HG02973 (cell line): ENCODE measurements around the gene TCAIM.
"Not testable (repeated sequence)": the region's sequence is repeated elsewhere in the genome, so short reads cannot be mapped to it uniquely, and the experiment has no call there.

Experiments used
- ATAC-seq: cut with Tn5 transposase; IDR thresholded peaks from one replicate; pipeline ENCODE4 v1.9.1; 2021; ENCODE audit warnings: moderate library complexity; ENCODE audit not compliant: unreplicated experiment

Gene TCAIM

DNA sequence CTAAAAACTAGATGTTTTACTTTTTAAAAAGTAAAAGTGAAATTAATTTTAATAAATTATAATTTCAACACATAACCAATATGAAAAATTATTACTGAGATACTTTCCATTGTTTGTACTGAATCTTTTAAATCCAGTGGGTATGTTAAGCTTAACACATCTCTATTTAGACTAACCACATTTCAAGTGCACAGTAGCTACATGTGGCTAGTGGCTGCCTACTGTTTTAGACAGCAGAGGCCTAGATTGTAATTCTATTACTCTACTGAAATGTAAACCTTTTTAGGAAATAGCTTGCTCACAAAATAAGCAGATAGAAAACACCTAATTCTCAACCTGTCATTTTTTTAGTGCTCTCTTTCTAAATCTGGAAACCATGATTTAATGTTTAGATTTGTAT lies 4.9 kb downstream of the TCAIM start:
- ATAC-seq: no peak

DNA sequence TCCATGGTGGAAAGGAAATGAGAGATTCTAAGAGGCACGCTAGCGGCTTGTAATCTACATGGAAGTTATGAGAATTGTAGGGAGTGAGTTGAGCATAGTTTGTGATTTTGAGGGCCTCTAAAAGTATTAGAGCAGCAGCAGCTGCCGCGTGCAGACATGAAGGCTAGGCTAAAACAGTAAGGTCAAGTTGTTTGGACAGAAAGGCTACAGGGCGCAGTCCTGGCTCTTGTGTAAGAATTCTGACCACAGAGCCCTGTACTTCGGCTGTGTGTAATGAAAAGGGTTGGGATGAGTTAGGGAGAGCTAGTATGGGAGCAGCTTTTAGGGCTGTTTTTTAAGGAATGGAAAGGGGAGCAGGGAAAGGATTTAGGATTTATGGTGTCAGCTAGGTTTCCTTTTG lies 8.0 kb downstream of the TCAIM start:
- ATAC-seq: not testable (repeated sequence)

DNA sequence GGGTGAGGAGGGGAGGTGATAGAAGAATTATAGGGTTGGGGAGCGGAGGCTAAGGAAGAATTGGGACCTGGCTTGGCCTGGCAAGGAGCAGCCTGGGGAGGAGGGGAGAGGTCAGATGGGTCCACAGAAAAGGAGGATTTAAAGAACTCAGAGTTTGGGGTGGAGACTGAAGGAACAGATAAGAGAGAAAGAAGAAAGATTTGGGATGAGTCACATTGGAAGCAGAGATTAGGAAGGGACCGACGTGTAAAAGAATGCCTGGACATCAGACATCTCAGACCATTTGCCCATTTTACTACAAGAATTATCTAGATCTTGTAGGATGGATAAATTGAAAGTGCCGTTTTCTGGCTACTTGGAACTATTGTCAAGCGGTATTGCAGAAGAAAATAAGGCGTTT lies 10.4 kb downstream of the TCAIM start:
- ATAC-seq: no peak

DNA sequence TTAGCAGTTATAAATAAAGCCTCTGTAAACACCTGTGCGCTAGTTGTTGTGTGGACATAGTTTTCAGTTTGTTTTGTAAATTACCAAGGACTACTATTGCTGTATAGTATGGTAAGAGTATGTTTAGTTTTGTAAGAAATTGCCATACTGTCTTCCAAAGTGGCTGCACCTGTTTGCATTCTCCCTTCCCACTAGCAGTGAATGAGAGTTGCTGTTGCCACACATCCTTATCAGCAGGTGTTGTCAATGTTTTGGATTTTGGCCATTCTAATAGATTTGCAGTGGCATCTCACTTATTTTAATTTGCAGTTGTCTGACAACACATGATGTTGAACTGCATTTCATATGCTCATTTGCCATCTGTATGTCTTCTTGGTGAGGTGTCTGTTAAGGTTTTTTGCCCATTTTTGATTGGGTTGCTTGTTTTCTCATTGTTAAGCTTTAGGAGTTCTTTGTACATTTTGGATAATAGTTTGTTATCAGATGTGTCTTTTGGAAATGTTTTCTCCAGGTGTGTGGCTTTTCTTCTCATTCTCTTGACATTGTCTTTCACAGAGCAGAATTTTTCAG lies 14.9 kb downstream of the TCAIM start:
- no peak for ATAC-seq

DNA sequence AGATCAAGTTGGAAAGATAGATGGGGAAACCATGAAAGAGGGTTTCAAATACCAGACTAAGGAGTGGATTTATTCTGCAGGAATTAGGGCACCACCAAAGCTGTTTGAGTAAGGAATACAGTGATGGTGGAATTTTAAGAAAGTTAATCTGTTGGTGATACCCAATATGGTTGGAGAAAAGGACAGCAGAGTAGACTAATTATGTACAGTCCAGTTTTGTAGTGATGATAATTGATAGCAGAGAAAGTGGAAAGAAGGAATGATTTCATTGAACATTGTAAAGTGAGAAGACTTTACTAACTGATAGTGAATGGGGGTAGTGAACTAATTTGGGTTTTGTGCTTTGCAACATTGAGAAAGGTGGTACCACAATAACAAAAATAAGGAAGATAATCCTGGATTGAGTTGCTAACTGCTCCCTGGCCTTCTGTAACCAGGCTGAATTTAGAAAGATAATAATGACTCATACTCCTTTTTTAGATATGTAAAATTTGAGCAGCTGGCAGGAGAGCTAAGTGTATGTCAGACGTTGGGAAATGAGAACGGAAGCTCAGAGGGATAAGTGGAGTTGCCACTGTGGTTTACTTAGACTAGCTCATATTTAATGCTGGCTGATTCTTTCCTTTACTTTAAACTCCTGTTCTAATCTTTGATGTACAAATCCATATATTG lies 16.9 kb downstream of the TCAIM start:
- ATAC-seq: no peak

DNA sequence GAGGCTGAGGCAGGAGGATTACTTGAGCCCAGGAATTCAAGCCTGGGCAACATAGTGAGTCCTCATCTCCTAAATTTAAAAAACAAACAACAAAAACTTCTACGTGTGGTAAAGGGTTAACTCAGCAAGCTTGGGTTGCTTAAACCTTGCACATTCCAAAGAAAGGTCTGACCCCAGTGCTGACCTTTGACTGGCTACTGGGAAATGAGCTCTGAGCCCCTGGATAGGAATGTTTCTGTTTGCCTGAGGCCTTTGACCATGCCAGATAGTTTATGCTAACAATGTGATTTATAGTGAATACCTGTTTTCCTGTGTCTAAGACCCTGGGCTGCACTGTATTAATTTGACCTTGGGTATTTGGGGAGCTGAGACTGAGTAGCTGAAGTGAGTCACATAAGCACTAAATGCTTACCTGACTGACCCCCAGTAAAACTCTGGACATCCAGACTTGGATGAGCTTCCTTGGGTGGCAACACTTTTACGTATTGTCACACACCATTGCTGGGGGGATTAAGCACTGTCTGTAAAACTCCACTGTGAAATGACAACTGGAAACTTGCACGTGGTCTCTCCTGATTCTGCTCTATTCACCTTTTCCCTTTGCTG lies 20.7 kb downstream of the TCAIM start:
- ATAC-seq: no peak

DNA sequence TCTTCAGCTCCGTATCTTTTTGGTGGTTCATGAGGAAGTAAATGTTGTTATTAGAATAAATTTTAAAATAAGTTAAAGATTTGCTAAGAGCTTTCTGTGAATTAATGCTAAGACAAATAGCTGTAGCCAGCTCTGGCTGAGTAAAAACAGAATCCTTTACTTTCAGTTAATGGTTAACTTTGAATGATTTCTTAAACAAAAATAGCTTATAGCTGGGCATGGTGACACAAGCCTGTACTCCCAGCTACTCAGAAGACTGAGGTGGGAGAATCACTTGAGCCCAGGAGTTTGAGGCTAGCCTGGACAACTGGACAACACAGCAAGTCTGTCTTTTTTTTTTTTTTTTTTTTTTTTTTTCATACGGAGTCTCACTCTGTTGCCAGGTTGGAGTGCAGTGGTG lies 25.0 kb downstream of the TCAIM start:
- ATAC-seq: peak; percentile 58

DNA sequence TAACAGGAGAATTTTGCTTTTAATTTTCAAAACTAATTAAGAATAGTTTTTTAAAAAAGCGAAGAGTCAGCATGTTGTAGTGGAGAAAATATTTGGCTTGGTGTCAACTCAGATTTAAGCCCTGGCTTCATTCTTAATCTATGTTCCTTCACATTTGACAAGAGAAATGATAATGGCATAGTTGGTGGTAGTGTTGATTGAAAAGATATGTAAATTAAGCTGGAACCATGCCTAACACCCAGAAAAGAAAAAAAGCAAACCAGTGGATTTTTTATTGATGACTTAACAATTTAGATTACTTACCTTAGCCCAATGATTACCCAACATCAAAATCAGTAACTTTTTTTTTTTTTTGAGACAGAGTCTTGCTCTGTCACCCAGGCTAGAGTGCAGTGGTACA lies 27.4 kb downstream of the TCAIM start:
- no peak for ATAC-seq

DNA sequence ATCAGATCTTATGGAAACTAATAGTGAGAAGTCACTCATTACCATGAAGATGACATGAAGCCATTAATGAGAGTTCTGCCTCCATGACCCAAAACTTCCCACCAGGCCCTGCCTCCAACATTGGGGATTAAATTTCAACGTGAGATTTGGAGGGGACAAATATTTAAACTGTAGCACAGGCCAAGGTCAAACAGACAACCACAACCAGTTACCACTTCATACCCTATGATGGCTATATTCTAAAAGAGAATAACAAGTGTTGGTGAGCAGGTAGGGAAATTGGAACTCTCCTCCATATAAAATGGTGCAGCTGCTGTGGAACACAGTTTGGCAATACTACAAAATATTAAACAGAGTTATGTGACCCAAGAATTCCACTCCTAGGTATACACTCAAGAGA lies 36.9 kb downstream of the TCAIM start:
- ATAC-seq: no peak

DNA sequence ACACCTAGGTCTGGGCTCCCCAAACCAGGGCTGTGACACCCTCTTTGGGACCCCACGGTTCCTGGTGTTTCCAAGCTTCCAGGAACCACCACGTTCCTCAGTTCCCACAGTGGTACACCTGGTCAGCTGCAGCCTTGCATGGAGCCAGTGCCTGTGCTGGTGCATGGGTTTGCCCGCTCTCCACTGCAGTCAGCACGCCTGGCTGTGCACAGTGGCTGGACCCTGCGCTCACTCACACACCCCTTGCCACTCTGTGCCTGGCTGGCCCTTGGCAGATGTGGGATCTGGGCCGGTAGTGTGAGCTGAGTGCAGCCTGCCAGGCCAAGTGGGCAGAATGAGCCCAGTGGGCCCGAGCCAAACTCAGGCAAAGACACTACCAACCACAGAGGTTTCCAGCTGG lies 48.8 kb downstream of the TCAIM start:
- no peak for ATAC-seq

DNA sequence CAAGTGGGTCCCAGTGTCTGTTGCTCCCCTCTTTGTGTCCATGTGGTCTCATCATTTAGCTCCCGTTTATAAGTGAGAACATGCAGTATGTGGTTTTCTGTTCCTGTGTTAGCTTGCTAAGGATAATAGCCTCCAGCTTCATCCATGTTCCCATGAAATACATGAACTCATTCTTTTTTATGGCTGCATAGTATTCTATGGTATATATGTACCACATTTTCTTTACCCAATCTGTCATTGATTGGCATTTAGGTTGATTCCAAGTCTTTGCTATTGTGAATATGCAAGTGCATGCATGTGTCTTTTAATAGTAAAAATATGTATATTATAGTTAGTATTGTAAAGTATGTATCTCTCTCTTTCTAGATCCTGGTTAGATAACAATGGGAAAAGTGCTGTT lies 53.9 kb downstream of the TCAIM start:
- ATAC-seq: no peak

DNA sequence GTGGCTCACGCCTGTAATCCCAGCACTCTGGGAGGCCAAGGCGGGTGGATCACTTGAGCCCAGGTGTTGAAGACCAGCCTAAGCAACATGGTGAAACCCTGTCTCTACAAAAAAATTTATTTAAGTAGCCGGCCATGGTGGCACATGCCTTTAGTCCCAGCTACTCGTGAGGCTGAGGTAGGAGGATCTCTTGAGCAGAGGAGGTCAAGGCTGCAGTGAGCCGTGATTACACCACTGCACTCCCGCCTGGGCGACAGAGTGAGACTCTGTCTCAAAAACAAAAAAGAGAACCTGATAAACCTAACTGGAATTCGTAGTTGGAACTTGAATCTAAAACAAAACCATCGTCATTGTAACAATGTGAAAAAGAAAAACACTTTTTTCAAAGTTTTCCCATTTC lies 57.1 kb downstream of the TCAIM start:
- no peak for ATAC-seq

DNA sequence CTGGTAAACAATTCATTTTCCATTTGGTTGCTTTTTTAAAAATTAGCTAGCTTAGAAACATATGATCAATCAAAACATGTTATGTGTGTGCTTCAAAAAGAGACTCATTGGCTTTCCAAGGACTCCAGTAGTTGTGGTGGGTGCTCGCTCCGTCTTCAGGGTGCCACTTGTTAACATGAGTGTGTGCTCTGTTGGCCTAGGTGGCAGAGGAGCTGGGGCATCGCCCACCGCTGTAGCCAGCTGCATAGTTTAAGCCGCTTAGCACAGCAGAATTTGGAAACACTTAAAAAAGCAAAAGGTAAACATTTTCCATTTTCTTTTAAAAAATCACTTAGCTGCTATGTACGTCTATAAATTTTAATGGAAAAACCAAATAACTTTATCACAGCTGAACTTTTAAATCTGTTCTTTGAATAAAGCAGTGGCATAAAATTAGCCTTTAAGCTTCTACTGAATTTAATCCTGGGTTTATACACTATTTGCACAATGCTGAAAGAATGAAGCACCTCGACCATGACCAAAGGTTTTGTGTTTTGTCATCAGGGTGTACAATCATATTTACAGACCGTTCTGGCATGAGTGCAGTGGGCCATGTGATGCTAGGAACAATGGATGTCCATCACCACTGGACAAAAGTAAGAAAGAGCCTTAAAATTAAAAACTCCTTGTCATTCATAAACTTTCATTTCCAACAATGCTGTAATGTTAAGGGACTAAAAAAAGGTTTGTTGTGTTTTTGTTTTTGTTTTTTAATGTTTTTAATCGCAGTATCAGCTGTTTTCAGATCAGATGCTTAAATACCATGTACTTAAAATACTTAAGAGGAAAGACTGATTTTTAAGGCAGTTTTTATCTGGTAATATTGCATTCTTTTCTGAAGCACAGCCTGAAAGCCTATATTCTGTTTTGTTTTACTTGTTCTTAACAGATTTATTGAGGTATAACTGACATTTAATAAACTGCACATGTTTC lies 57.9 kb downstream of the TCAIM start:
- ATAC-seq: no peak

DNA sequence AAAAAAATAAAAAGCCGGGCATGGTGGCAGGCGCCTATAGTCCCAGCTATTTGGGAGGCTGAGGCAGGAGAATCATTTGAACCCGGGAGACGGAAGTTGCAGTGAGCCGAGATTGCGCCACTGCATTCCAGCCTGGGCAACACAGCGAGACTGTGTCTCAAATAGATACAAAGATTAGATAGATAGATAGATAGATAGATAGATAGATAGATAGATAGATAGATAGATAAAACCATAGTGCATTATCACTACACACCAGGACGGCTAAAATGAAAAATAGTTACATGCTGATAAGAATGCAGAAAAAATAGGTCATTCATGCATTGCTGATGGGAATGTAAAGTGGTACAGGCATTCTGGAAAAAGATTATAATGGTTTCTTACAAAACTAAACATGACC lies 59.7 kb downstream of the TCAIM start:
- ATAC-seq: not testable (repeated sequence)

DNA sequence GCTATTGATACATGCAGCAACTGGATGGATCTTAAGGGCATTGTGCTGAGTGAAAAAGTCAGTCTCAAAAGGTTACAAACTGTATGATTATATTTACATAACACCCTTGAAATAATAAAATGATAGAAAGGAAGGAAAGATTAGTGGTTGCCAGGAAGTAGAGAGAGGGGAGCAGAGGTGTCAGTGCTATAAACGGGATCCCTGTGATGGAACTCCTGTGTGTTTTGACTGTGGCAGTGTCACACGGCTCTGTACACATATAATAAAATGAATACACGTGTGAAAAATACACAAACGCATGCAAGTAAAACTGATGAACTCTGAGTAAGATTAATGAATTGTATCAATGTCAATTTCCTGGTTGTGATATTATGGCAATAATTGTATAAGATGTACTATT lies 60.3 kb downstream of the TCAIM start:
- no peak for ATAC-seq

DNA sequence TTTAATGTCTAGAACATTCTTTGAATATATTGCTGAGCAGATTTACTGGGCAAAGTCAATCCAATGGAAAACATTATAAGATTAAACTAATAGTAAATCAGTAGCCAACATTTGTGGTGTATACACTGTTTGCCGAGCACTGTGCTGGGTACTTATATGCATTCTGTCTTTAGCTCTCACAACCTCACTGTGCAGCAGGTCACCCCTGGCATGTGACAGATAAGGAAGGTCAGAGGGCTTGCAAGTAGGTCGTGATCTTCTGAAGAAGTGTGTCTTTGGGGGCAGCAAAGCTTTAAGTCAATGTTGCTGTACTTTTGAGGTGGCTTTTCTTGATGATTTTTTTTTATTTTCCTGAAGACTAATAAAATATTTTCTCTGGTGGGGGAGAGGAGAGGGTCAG lies 62.2 kb downstream of the TCAIM start:
- no peak for ATAC-seq

DNA sequence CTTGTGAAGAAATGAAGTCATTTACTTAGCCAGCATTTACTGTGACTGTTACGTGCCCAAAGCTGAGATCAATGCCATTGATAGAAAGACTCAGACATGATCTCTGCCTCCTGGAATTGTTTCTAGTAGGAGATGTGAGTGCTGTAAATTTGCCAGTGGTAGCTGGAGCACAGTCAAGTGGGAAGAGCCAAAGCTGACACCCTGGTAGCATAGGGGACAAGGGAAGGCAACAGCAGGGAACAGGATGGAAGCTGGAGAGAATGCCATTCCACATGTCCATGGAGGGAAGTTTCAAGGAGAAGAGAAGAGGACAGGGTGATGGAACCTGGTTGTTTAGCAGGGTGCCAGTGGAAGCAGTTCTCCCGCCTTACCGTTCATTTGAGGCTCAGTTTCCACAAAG lies 64.0 kb downstream of the TCAIM start:
- ATAC-seq: no peak

DNA sequence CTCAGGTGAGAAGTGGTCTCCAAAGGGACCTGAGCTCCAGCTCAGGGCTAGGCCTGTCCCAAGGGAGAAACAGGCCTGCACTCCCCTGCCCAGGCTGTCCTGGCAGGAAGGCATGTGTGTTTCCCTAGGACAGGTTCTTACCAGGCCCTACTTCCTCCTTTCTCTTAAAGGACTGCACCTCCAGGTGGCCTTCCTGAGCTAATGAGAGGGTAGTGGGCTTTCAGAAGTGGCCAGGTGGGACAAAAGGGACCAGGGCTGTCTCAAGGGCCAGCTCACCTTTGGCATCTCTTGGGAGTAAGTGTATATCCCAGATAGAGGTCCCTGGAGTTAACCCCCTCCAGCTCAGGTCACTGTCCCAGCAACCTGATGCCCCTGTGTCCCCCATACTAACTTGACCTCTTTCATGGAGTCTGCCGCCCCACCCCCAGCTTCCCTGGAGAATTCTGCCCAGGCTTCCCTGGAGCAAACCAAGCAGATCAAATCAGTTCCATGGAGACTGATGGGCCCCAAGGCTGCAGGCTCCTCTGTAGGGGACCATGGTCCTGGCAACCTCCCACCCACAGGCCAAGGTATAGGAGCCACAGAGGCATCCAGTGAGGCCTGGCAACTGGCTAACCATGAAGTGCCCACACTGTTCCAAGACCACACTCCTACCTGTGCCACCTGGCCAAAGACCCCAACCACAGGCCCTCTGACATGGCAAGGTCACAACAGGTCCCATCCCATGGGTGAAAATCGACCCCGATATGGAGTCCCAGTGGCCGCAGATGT lies 71.3 kb downstream of the TCAIM start:
- no peak for ATAC-seq

DNA sequence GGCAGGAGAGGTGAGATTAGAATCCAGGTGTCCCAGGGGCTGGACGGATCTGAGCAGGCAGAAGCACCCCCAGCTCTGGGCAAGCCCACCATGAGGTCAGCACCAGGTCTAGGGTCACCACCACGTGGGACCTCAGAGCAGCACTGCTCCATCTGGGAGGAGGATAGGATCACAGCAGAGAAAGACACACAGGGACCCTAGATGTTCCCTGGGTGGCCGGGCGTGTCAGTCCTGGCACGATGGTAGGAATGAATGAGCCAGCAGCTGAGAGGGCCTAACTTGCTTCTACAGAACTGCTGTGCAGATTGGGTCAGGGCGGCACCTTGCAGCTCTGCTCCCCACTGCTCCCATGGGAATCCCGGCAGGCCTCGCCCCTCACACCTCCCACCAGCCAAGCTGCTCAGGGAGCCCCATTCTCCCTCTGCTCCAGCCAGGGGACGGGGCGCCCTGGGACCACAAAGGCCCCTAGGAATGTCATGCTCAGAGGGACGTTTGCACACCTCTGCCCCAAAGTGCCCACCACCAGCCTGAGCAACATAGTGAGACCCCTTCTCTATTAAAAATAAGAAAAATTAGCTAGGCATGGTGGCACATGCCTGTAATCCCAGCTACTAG lies 72.6 kb downstream of the TCAIM start:
- no peak for ATAC-seq

DNA sequence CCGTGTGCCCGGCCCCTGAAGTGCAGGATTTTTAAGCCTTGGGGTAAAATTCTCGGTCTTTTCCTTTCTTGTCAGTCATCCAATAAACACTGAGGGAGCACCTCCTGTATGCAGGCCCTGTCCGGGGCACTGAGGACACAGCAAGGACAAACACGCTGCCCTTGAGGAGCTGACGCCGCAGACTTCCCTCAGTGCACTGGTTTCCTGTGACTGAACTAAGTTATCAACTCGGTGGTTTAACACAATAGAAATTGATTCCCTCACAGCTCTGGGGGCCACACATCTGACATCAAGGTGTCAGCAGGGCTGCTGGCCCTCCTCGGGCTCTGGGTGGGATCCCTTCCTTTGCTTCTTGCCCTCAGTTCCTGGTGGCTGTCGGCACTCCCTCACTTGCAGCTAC lies 73.8 kb downstream of the TCAIM start:
- no peak for ATAC-seq
